NB4 (cell line): ENCODE results near the gene SH3BGRL2.
"Not testable (repeated sequence)": the region's sequence is repeated elsewhere in the genome, so short reads cannot be mapped to it uniquely, and the experiment has no call there.

ENCODE experiments used
- DNase-seq: peaks from one replicate; pipeline ENCODE4 v3.0.0; 2010; ENCODE audit warnings: low read depth
- H3K4me3 ChIP-seq: one replicate; pipeline ENCODE4 v1.5.1; 2011; ENCODE audit warnings: mild to moderate bottlenecking, low read depth, low read length, moderate library complexity
- CTCF ChIP-seq: IDR thresholded peaks from one replicate; pipeline ENCODE4 v1.5.1; 2012; ENCODE audit warnings: low read depth, low read length
- MAX ChIP-seq: IDR thresholded peaks from 2 replicates; pipeline ENCODE4 v1.6.1; 2011; ENCODE audit warnings: low read depth, low read length
- MYC ChIP-seq: IDR thresholded peaks from 2 replicates; pipeline ENCODE4 v1.6.1; 2011; ENCODE audit warnings: low read depth, low read length
- POLR2A ChIP-seq: IDR thresholded peaks from 2 replicates; pipeline ENCODE4 v1.6.1; 2011; ENCODE audit warnings: mild to moderate bottlenecking; ENCODE audit not compliant: insufficient read length; ENCODE audit errors: extremely low read depth

Gene SH3BGRL2

GRCh38 chr6:79734374-79734773, 103.2 kb downstream of the SH3BGRL2 start:
- TF ChIP-seq POLR2A (no peak), MYC (no peak), MAX (no peak), CTCF (no peak)
- DNase-seq, result no peak
- no peak overlapping the region for H3K4me3 ChIP-seq

- H3K4me3 ChIP-seq, result no peak overlapping the region
- TF ChIP-seq POLR2A, result no peak
- no peak for TF ChIP-seq MYC
- TF ChIP-seq CTCF, result no peak
- TF ChIP-seq MAX, result no peak
- no peak for DNase-seq
Measured at GRCh38 chr6:79735183-79735582, 104.1 kb downstream of the SH3BGRL2 start.

GRCh38 chr6:79737172-79737571, 106.0 kb downstream of the SH3BGRL2 start:
- TF ChIP-seq MAX (no peak), CTCF (no peak), MYC (no peak), POLR2A (no peak)
- H3K4me3 ChIP-seq, result no peak overlapping the region
- DNase-seq, result no peak

GRCh38 chr6:79742030-79742429, 110.9 kb downstream of the SH3BGRL2 start:
- no peak for TF ChIP-seq MAX
- TF ChIP-seq POLR2A, result no peak
- TF ChIP-seq MYC, result no peak
- TF ChIP-seq CTCF, result no peak
- no peak overlapping the region for H3K4me3 ChIP-seq
- no peak for DNase-seq

GRCh38 chr6:79745282-79745681, 114.2 kb downstream of the SH3BGRL2 start:
- H3K4me3 ChIP-seq, DNase-seq: not testable (repeated sequence)

GRCh38 chr6:79746325-79746724, 115.2 kb downstream of the SH3BGRL2 start:
- not testable (repeated sequence) for H3K4me3 ChIP-seq, DNase-seq

GRCh38 chr6:79750806-79751205, 119.7 kb downstream of the SH3BGRL2 start:
- DNase-seq, result no peak
- no peak overlapping the region for H3K4me3 ChIP-seq

More at GRCh38 chr6:79750806-79751205, 119.7 kb downstream of the SH3BGRL2 start:
- TF ChIP-seq CTCF, result no peak
- TF ChIP-seq MYC, result no peak
- no peak for TF ChIP-seq MAX
- no peak for TF ChIP-seq POLR2A
